HG03108 (cell line): ENCODE data around the gene PCDHGB1.
A peak's percentile ranks its signal among the peaks of the same experiment; 100 is the strongest.
"Not testable (repeated sequence)": the region's sequence is repeated elsewhere in the genome, so short reads cannot be mapped to it uniquely, and the experiment has no call there.

Experiments used
- ATAC-seq: cut with Tn5 transposase; IDR thresholded peaks from one replicate; pipeline ENCODE4 v1.9.1; 2021; ENCODE audit warnings: moderate library complexity; ENCODE audit not compliant: unreplicated experiment

PCDHGB1 gene

GRCh38 chr5:141349917-141350619 lies at the start of gene PCDHGB1:
Gene PCDHGB1, plus strand, starts transcription at chr5:141350099. Its CDS starts 162 bp downstream, at chr5:141350261.
- ATAC-seq: no peak

GRCh38 chr5:141303756-141304155 lies 46.1 kb upstream of the PCDHGB1 start, which contains the start of gene SLC25A2:
Gene SLC25A2, minus strand, starts transcription at chr5:141304049. Its CDS starts 184 bp downstream, at chr5:141303865.
- ATAC-seq: no peak

GRCh38 chr5:141306630-141307029 lies 43.3 kb upstream of the PCDHGB1 start:
- no peak for ATAC-seq

- no peak for ATAC-seq
Observed at GRCh38 chr5:141313711-141314110, 36.2 kb upstream of the PCDHGB1 start.

GRCh38 chr5:141316963-141317362 lies 32.9 kb upstream of the PCDHGB1 start:
- ATAC-seq: not testable (repeated sequence)

GRCh38 chr5:141319202-141319601 lies 30.7 kb upstream of the PCDHGB1 start:
- no peak for ATAC-seq

GRCh38 chr5:141319699-141320098 lies 30.2 kb upstream of the PCDHGB1 start:
- ATAC-seq: no peak

GRCh38 chr5:141320225-141321169 lies 29.4 kb upstream of the PCDHGB1 start, which contains the start of gene TAF7:
Gene TAF7, minus strand, starts transcription at chr5:141320784. Its CDS starts 740 bp downstream, at chr5:141320044.
- ATAC-seq: peak; percentile 93

- no peak for ATAC-seq
Observed at GRCh38 chr5:141322261-141322660, 27.6 kb upstream of the PCDHGB1 start.

GRCh38 chr5:141326088-141326854 lies 23.6 kb upstream of the PCDHGB1 start:
- ATAC-seq: peak; percentile 69

- no peak for ATAC-seq
Observed at GRCh38 chr5:141328231-141328630, 21.7 kb upstream of the PCDHGB1 start.

GRCh38 chr5:141330299-141331080 lies 19.4 kb upstream of the PCDHGB1 start, which contains the start of gene PCDHGA1:
Gene PCDHGA1, plus strand, starts transcription at chr5:141330514.
- ATAC-seq: no peak

GRCh38 chr5:141332571-141332970 lies 17.3 kb upstream of the PCDHGB1 start:
- ATAC-seq: not testable (repeated sequence)

- no peak for ATAC-seq
Observed at GRCh38 chr5:141338538-141339306, 11.2 kb upstream of the PCDHGB1 start, which contains the start of gene PCDHGA2. Gene PCDHGA2, plus strand, starts transcription at chr5:141338760.

- not testable (repeated sequence) for ATAC-seq
Observed at GRCh38 chr5:141340781-141341354, 9.0 kb upstream of the PCDHGB1 start.

GRCh38 chr5:141342773-141343172 lies 7.1 kb upstream of the PCDHGB1 start:
- no peak for ATAC-seq

GRCh38 chr5:141343242-141343952 lies 6.5 kb upstream of the PCDHGB1 start, which contains the start of gene PCDHGA3:
Gene PCDHGA3, plus strand, starts transcription at chr5:141343829. Its CDS starts 205 bp downstream, at chr5:141344034.
- no peak for ATAC-seq

GRCh38 chr5:141343953-141344463 lies 5.9 kb upstream of the PCDHGB1 start:
- ATAC-seq: no peak
